Measurements from ENCODE around the gene ETNPPL. TPM values are rescaled to one million over a fixed set of nuclear protein-coding genes. Genes with fewer than 3 reads are reported as not detected.

ETNPPL gene
- total RNA-seq, 1 experiment from 2014 or later: 0.52 TPM

DNA sequence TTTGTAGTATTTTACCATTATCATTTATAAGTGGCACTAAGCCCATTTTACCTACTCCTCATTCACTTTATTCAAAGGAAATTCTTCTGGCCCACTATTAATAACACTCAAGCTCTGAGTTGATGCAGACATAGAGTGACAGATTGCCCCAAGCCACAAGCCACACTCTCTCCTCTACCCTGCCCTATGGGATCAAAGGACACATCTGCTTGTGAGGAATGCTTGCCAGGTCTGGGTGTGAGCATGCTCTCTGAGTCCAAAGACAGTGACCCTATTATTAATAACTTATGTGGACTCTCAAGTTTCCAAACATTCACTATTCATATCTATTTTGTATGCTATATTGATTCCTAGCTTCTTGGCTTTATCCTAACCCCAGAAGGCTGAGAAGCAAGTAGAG lies 18.5 kb downstream of the ETNPPL start:
- no peak overlapping the region for H3K4me3 ChIP-seq (ENCODE audit: low read depth, low read length, poor library complexity, severe bottlenecking)
- H3K27ac ChIP-seq (ENCODE audit: low read depth, low read length, poor library complexity, severe bottlenecking): no peak overlapping the region
- no peaks in the 10 kb centered on the region for H3K9me3 ChIP-seq (ENCODE audit: low read depth, low read length, poor library complexity, severe bottlenecking)
- H3K27me3 ChIP-seq (replicated peaks; ENCODE audit: insufficient read depth, low read depth, low read length, poor library complexity): no peaks in the 10 kb centered on the region
- DNase-seq (ENCODE audit: low spot score): no peak
- intact Hi-C loops (cut with micrococcal nuclease; ENCODE audit: unreplicated experiment): no loop called here
- TF ChIP-seq, protein P1, sequence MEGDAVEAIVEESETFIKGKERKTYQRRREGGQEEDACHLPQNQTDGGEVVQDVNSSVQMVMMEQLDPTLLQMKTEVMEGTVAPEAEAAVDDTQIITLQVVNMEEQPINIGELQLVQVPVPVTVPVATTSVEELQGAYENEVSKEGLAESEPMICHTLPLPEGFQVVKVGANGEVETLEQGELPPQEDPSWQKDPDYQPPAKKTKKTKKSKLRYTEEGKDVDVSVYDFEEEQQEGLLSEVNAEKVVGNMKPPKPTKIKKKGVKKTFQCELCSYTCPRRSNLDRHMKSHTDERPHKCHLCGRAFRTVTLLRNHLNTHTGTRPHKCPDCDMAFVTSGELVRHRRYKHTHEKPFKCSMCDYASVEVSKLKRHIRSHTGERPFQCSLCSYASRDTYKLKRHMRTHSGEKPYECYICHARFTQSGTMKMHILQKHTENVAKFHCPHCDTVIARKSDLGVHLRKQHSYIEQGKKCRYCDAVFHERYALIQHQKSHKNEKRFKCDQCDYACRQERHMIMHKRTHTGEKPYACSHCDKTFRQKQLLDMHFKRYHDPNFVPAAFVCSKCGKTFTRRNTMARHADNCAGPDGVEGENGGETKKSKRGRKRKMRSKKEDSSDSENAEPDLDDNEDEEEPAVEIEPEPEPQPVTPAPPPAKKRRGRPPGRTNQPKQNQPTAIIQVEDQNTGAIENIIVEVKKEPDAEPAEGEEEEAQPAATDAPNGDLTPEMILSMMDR (conservative IDR thresholded peaks at IDR 0.05; ENCODE audit: low read depth, low read length): no peak
- TF ChIP-seq EZH2 (IDR thresholded peaks at IDR 0.05; ENCODE audit: borderline replicate concordance, low read depth, low read length, poor library complexity, severe bottlenecking): no peak
- POLR2A ChIA-PET (ENCODE audit: low non-redundant PET): no interaction called here
- H3K4me1 ChIP-seq (ENCODE audit: insufficient read depth, low read length, poor library complexity, severe bottlenecking): no peaks in the 10 kb centered on the region
- no peaks in the 10 kb centered on the region for H3K36me3 ChIP-seq (ENCODE audit: insufficient read depth, low read length, poor library complexity, severe bottlenecking)
- BruUV-seq (replicated peaks): no TSS peak
- CTCF ChIA-PET: no interaction called here

DNA sequence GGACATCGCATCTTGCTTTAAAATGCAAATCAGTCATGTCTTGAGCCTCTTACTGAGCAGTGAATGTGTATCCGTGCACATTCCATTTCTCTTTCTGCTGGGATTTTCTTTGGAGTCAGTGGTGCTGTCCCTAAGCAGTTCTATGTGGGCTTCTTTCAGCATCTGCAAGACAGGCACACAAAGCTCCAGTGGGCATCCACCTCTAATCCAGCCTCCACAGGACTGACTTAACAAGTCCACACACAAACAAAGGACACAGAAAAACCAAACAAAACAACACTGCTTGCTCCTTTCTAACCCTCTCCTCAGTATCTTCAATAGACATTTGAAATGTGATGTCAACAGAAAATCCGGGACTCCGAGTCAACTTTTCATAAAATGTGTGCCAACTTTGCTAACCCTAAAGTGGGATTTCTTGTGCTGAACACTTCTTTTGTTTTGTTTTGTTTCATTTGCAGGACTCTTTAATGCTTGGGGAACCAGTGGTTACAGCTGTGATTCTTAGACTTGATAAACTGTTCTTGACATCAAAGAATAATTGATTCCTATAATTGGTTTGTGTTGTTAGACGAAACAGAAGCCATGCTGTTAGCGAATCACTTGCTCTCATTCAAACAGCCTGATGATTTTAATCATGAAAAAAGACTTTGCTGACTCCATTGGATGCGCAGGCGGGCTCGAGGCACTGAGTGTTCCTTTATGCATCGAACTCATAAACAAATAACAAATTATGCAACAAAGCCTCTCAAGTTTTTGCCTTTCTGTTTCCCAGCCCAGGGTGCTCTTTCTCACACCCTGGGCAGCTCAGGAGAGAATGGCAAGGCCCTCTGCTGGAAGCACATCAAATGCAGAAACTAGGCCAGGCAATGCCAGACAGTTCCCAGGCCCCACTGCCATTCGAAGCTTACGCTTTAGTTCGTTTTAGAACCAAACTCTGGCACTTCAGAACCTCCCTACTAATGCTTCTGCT lies 20.1 kb downstream of the ETNPPL start:
- TF ChIP-seq, protein P1 (conservative IDR thresholded peaks at IDR 0.05; ENCODE audit: low read depth, low read length): 0 out of 2 replicates have a peak, but pooled peaks have one; percentile 30
- no peak for TF ChIP-seq EZH2 (IDR thresholded peaks at IDR 0.05; ENCODE audit: borderline replicate concordance, low read depth, low read length, poor library complexity, severe bottlenecking)
- ChIA-PET CTCF (interaction anchor here (0.6 kb wide), 2 partner anchors 681 to 690 kb away, joined by 3 to 4 read pairs; no protein-coding TSS in a partner anchor), POLR2A (ENCODE audit: low non-redundant PET) (no interaction called here)
- H3K9me3 ChIP-seq (ENCODE audit: low read depth, low read length, poor library complexity, severe bottlenecking): no peaks in the 10 kb centered on the region
- intact Hi-C loops (cut with micrococcal nuclease; ENCODE audit: unreplicated experiment): no loop called here
- H3K27me3 ChIP-seq (replicated peaks; ENCODE audit: insufficient read depth, low read depth, low read length, poor library complexity): no peaks in the 10 kb centered on the region
- peak; percentile 7 for DNase-seq (ENCODE audit: low spot score)
- no peak overlapping the region for H3K4me3 ChIP-seq (ENCODE audit: low read depth, low read length, poor library complexity, severe bottlenecking)
- H3K27ac ChIP-seq (ENCODE audit: low read depth, low read length, poor library complexity, severe bottlenecking): no peak overlapping the region
- no TSS peak for BruUV-seq (replicated peaks)
- H3K4me1 ChIP-seq (ENCODE audit: insufficient read depth, low read length, poor library complexity, severe bottlenecking): no peaks in the 10 kb centered on the region
- no peaks in the 10 kb centered on the region for H3K36me3 ChIP-seq (ENCODE audit: insufficient read depth, low read length, poor library complexity, severe bottlenecking)

DNA sequence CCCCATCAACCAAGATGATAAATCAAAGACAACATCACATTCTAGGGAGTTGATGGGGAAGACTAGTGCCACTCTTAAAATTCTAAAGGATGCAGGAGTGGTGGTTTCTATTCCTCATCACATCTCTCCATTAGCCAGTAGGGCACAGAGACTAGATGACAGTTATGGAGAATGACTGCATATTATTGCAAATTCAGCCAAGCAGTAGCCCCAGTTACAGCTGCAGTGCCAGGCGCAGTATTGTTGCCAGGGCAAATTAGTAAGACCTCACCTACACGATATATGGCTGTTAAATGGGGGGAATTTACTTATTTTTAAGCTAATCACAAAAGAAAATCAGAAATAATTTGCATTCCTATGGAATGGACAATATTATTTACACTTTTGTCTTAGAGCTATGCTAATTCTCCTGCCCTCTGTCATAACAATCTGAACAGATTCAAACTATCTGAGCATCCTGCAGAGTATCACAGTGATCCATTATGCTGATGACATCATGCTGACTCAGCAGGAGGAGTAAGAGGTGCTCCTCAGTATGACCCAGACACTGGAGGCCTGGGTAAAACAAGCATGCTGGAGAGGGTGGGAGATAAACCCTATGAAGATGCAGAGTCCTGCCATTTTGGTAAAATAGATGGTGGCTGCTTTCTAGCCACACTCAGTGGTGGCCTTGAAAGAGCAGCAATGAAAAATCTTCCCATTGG lies 24.7 kb downstream of the ETNPPL start:
- H3K27ac ChIP-seq (ENCODE audit: low read depth, low read length, poor library complexity, severe bottlenecking): no peak overlapping the region
- no peak for DNase-seq (ENCODE audit: low spot score)
- CTCF ChIA-PET: no interaction called here
- H3K9me3 ChIP-seq (ENCODE audit: low read depth, low read length, poor library complexity, severe bottlenecking): no peaks in the 10 kb centered on the region
- POLR2A ChIA-PET (ENCODE audit: low non-redundant PET): no interaction called here
- no peaks in the 10 kb centered on the region for H3K27me3 ChIP-seq (replicated peaks; ENCODE audit: insufficient read depth, low read depth, low read length, poor library complexity)
- intact Hi-C loops (cut with micrococcal nuclease; ENCODE audit: unreplicated experiment): no loop called here
- TF ChIP-seq, protein P1 (conservative IDR thresholded peaks at IDR 0.05; ENCODE audit: low read depth, low read length): no peak
- no peak for TF ChIP-seq EZH2 (IDR thresholded peaks at IDR 0.05; ENCODE audit: borderline replicate concordance, low read depth, low read length, poor library complexity, severe bottlenecking)
- no peaks in the 10 kb centered on the region for H3K4me1 ChIP-seq (ENCODE audit: insufficient read depth, low read length, poor library complexity, severe bottlenecking)
- no peak overlapping the region for H3K4me3 ChIP-seq (ENCODE audit: low read depth, low read length, poor library complexity, severe bottlenecking)
- H3K36me3 ChIP-seq (ENCODE audit: insufficient read depth, low read length, poor library complexity, severe bottlenecking): no peaks in the 10 kb centered on the region
- no TSS peak for BruUV-seq (replicated peaks)
